Endothelial cell of umbilical vein (primary cell): ENCODE measurements around the gene TSPAN31. TPM values are rescaled to one million over a fixed set of nuclear protein-coding genes. Genes with fewer than 3 reads are reported as not detected.
A peak's percentile ranks its signal among the peaks of the same experiment; 100 is the strongest.
"Not testable (repeated sequence)": the region's sequence is repeated elsewhere in the genome, so short reads cannot be mapped to it uniquely, and the experiment has no call there.

Experiments used
- BruUV-seq: library from RNA; stranded (reverse); fragments of 400-500 nt; replicated peaks from 2 replicates; lab custom pipeline; 2021; lab: Mats Ljungman, UMichigan
- CTCF ChIA-PET: fragments of 300-600, 350-600 bp; sonication (Branson Sonifier 250); formaldehyde crosslinking; loops from one replicate; lab custom pipeline; 2021; ENCODE audit warnings: antibody characterized with exemption, inconsistent platforms; lab: Charles Lee
- POLR2A ChIA-PET: fragments of 300-600, 350-600 bp; sonication (Branson Sonifier 250); formaldehyde crosslinking; loops from one replicate; lab custom pipeline; 2021; ENCODE audit warnings: antibody characterized with exemption, inconsistent platforms; lab: Charles Lee
- DNase-seq: peaks from one replicate; pipeline ENCODE4 v3.0.0-alpha.2; 2011; ENCODE audit warnings: low read depth, low spot score
- FAIRE-seq: peaks from 2 replicates; lab custom pipeline; 2011; peaks lifted over from hg19 to GRCh38; lab: Jason Lieb, UNC
- H2AFZ ChIP-seq: 2 replicates; pipeline ENCODE4 v1.6.0; 2012; ENCODE audit warnings: low read depth, low read length, control low read depth, inconsistent platforms
- H3K27ac ChIP-seq: 2 replicates; pipeline ENCODE4 v1.5.1; 2011; ENCODE audit warnings: low read depth, mild to moderate bottlenecking, control low read depth, low read length, moderate library complexity; ENCODE audit not compliant: insufficient read depth
- H3K27me3 ChIP-seq, 2 experiments: 2 replicates each; pipeline versions ENCODE4 v1.6.0 to v1.6.1; 2011; ENCODE audit warnings: low read length in 2 of 2, mixed read lengths in 1 of 2; ENCODE audit not compliant: control insufficient read depth in 2 of 2, insufficient read depth in 2 of 2
- H3K36me3 ChIP-seq, 2 experiments: 2 replicates in 1 of 2; 3 replicates in 1 of 2; pipeline ENCODE4 v1.5.1; 2011; ENCODE audit warnings: low read length in 2 of 2, mild to moderate bottlenecking in 1 of 2, moderate library complexity in 1 of 2; ENCODE audit not compliant: control insufficient read depth in 2 of 2, insufficient read depth in 2 of 2; ENCODE audit errors: extremely low read depth in 1 of 2
- H3K4me1 ChIP-seq: 3 replicates; pipeline ENCODE4 v1.5.1; 2011; ENCODE audit warnings: mild to moderate bottlenecking, low read length; ENCODE audit not compliant: control insufficient read depth, insufficient read depth; ENCODE audit errors: extremely low read depth
- H3K4me2 ChIP-seq: 2 replicates; pipeline ENCODE4 v1.6.1; 2011; ENCODE audit warnings: low read length, control low read depth, mixed read lengths; ENCODE audit not compliant: insufficient read depth
- H3K4me3 ChIP-seq, 3 experiments: fragments of 200-600 bp in 1 of 3; sonication (generic), shearing (Covaris generic) in 1 of 3; replicated peaks in 1 of 3; 2 replicates each; pipeline ENCODE4 v1.5.1; 2011 to 2016; ENCODE audit warnings: control low read depth in 3 of 3, low read length in 3 of 3, mild to moderate bottlenecking in 2 of 3, inconsistent platforms in 1 of 3, low read depth in 1 of 3, moderate library complexity in 1 of 3; ENCODE audit not compliant: insufficient read depth in 1 of 3
- H3K79me2 ChIP-seq: 2 replicates; pipeline ENCODE4 v1.6.0; 2012; ENCODE audit warnings: low read length, inconsistent platforms; ENCODE audit not compliant: control insufficient read depth, insufficient read depth
- H3K9ac ChIP-seq: replicated peaks from 2 replicates; pipeline ENCODE3; 2011; ENCODE audit warnings: low read length, control low read depth; ENCODE audit not compliant: insufficient read depth; ENCODE audit errors: extremely low read depth
- H3K9me1 ChIP-seq: replicated peaks from 3 replicates; pipeline ENCODE4 v1.6.0; 2011; ENCODE audit warnings: mild to moderate bottlenecking, low read length; ENCODE audit not compliant: control insufficient read depth, insufficient read depth; ENCODE audit errors: extremely low read depth
- H3K9me3 ChIP-seq: replicated peaks from 2 replicates; pipeline ENCODE4 v1.5.1; 2012; ENCODE audit warnings: low read length, inconsistent platforms; ENCODE audit not compliant: control insufficient read depth, insufficient read depth
- H4K20me1 ChIP-seq: replicated peaks from 2 replicates; pipeline ENCODE3; 2011; ENCODE audit warnings: mild to moderate bottlenecking, low read length; ENCODE audit not compliant: control insufficient read depth, insufficient read depth; ENCODE audit errors: extremely low read depth
- CTCF ChIP-seq, 2 donors: IDR thresholded peaks; 1 replicate in 1 of 2; 2 replicates in 1 of 2; pipeline ENCODE4 v1.5.1; 2011; ENCODE audit warnings: low read length in 2 of 2, mild to moderate bottlenecking in 2 of 2, moderate library complexity in 2 of 2, control low read depth in 1 of 2, inconsistent platforms in 1 of 2, low read depth in 1 of 2; ENCODE audit not compliant: insufficient read depth in 1 of 2; ENCODE audit errors: extremely low read depth in 1 of 2
- EZH2 ChIP-seq: IDR thresholded peaks from 2 replicates; pipeline ENCODE4 v1.6.1; 2012; ENCODE audit warnings: borderline replicate concordance, low read depth, mild to moderate bottlenecking, moderate library complexity, low read length, inconsistent platforms; ENCODE audit not compliant: severe bottlenecking
- FOS ChIP-seq: IDR thresholded peaks from 2 replicates; pipeline ENCODE4 v1.6.1; 2011; ENCODE audit warnings: mild to moderate bottlenecking, low read length, moderate library complexity, borderline replicate concordance; ENCODE audit not compliant: insufficient read depth
- GATA2 ChIP-seq: IDR thresholded peaks from 2 replicates; pipeline ENCODE4 v1.7.0; 2011; ENCODE audit warnings: low read depth, mild to moderate bottlenecking, moderate library complexity, mixed read lengths, low read length; ENCODE audit not compliant: insufficient read length, insufficient read depth
- JUN ChIP-seq: IDR thresholded peaks from 2 replicates; pipeline ENCODE4 v1.6.1; 2011; ENCODE audit warnings: borderline replicate concordance, low read depth; ENCODE audit not compliant: insufficient read length, insufficient read depth
- MAX ChIP-seq: IDR thresholded peaks from 2 replicates; pipeline ENCODE4 v1.6.1; 2011; ENCODE audit not compliant: insufficient read depth, insufficient read length
- MYC ChIP-seq: IDR thresholded peaks from one replicate; pipeline ENCODE4 v1.6.1; 2011; ENCODE audit warnings: mild to moderate bottlenecking, low read depth, low read length
- POLR2A ChIP-seq: IDR thresholded peaks from 2 replicates; pipeline ENCODE4 v1.6.1; 2012; ENCODE audit warnings: low read depth, mild to moderate bottlenecking, control low read depth, low read length
- POLR2AphosphoS5 ChIP-seq: IDR thresholded peaks from 2 replicates; pipeline ENCODE4 v1.6.1; 2012; ENCODE audit warnings: low read depth, mild to moderate bottlenecking, control low read depth, low read length, moderate library complexity; ENCODE audit not compliant: insufficient read depth
- dilution Hi-C: fragments of 300-500 bp; cut with MboI; formaldehyde crosslinking; loops from one replicate; pipeline ENCODE4 v1.15.0; 2019; ENCODE audit warnings: low sequenced_read_pairs; ENCODE audit not compliant: extremely low pct_ligation_motif_present
- intact Hi-C: fragments of 100-400 bp; cut with micrococcal nuclease; formaldehyde crosslinking; loops from one replicate; pipeline ENCODE4 v1.10.0; 2022
- polyA plus RNA-seq, 4 experiments: library from polyadenylated mRNA; depleted of rRNA in 3 of 4; stranded (reverse) in 3 of 4; unstranded in 1 of 4; fragments of >200 nt; gene quantifications; 2 replicates each; pipeline versions ENCODE4 v1.2.1 to v1.2.3, GENCODE V29; 2011 to 2012; ENCODE audit warnings: missing spikeins in 1 of 4
- total RNA-seq: library from RNA; stranded (reverse); gene quantifications from 2 replicates; pipeline ENCODE4 v1.2.3, GENCODE V29; 2021

TSPAN31 gene
- total and polyA plus RNA-seq, 2 donors (not counting 3 experiments of a cell fraction or from before 2014, with no cell fraction given), result 15.0 to 43.9 TPM

GRCh38 chr12:57772429-57773322, 27.8 kb downstream of the TSPAN31 start, which contains the start of gene EEF1AKMT3:
EEF1AKMT3 (plus strand) TSS chr12:57772614; CDS start chr12:57772725, 111 bp downstream.
- Histone ChIP-seq H3K27me3 (no peaks in the 10 kb centered on the region), H3K9ac (peak within 1 kb of the TSS; percentile 78), H3K9me3 (no peaks in the 10 kb centered on the region), H4K20me1 (no peaks in the 10 kb centered on the region), H3K4me3 (peak within 1 kb of the TSS; percentile 69 to 79 (median 76)), H3K79me2 (peaks cover 2% of the 10 kb centered on the region), H3K4me1 (peaks cover 13% of the 10 kb centered on the region), H3K27ac (peak within 1 kb of the TSS; percentile 79), H3K9me1 (no peaks in the 10 kb centered on the region), H3K4me2 (peak within 1 kb of the TSS; percentile 90), H3K36me3 (peaks cover 0 to 2% of the 10 kb centered on the region in 2 experiments), H2AFZ (peak within 1 kb of the TSS; percentile 89)
- ChIA-PET CTCF (interaction anchor here (0.7 to 1.4 kb wide), 7 partner anchors 10 to 121 kb away, joined by 3 to 17 read pairs (median 3); partner anchors contain the start of genes MARCHF9 and TSFM), POLR2A (interaction anchor here (0.6 to 1.3 kb wide), 4 partner anchors 9 to 1295 kb away, joined by 3 to 11 read pairs (median 4); partner anchors contain the start of genes TSFM and TSPAN31)
- intact Hi-C loops (loop anchor here (1.0 kb wide), 4 partner anchors 10 to 74 kb away; partner anchors contain the start of genes CDK4, CTDSP2 and TSFM), dilution Hi-C loops (no loop called here)
- FAIRE-seq (no peak), DNase-seq (peak; percentile 64)
- no peak for TF ChIP-seq POLR2A
- TF ChIP-seq MYC, result no peak
- TF ChIP-seq MAX, result no peak
- no peak for TF ChIP-seq FOS
- TF ChIP-seq JUN, result no peak
- TF ChIP-seq CTCF (IDR thresholded peaks at IDR 0.05; ENCODE audit: extremely low read depth in 1 of 2, insufficient read depth in 1 of 2, low read depth in 1 of 2, low read length in 2 of 2), result no peak
- TF ChIP-seq POLR2AphosphoS5, result no peak
- TF ChIP-seq GATA2, result no peak
- TF ChIP-seq EZH2, result no peak
- BruUV-seq, result TSS peak; percentile 24

- DNase-seq, H3K9me1 ChIP-seq, H3K4me3 ChIP-seq, H3K79me2 ChIP-seq, H4K20me1 ChIP-seq, H3K4me2 ChIP-seq, H3K9me3 ChIP-seq, H3K27ac ChIP-seq, BruUV-seq, dilution Hi-C loops, intact Hi-C loops, H3K27me3 ChIP-seq, FAIRE-seq, H3K9ac ChIP-seq, POLR2A ChIA-PET, H3K36me3 ChIP-seq, H2AFZ ChIP-seq: not testable (repeated sequence)
- CTCF ChIA-PET, result interaction anchor here (2.0 to 3.0 kb wide), 2 partner anchors 8 to 18 kb away, joined by 7 to 8 read pairs; partner anchors contain the start of gene TSFM
- H3K4me1 ChIP-seq, result peaks cover 13% of the 10 kb centered on the region
These were observed 29.8 kb downstream of the TSPAN31 start for GRCh38 chr12:57774634-57775033.
